ENCODE data around the gene UBE2C.
"Not testable (repeated sequence)": the region's sequence is repeated elsewhere in the genome, so short reads cannot be mapped to it uniquely, and the experiment has no call there.

UBE2C gene

DNA sequence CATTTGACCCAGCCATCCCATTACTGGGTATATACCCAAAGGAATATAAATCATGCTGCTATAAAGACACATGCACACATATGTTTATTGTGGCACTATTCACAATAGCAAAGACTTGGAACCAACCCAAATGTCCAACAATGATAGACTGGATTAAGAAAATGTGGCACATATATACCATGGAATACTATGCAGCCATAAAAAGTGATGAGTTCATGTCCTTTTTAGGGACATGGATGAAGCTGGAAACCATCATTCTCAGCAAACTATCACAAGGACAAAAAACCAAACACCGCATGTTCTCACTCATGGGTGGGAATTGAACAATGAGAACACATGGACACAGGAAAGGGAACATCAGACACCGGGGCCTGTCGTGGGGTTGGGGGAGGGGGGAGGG lies 14.5 kb upstream of the UBE2C start:
- not testable (repeated sequence) for DNase-seq (ENCODE audit: low read depth, low spot score)

DNA sequence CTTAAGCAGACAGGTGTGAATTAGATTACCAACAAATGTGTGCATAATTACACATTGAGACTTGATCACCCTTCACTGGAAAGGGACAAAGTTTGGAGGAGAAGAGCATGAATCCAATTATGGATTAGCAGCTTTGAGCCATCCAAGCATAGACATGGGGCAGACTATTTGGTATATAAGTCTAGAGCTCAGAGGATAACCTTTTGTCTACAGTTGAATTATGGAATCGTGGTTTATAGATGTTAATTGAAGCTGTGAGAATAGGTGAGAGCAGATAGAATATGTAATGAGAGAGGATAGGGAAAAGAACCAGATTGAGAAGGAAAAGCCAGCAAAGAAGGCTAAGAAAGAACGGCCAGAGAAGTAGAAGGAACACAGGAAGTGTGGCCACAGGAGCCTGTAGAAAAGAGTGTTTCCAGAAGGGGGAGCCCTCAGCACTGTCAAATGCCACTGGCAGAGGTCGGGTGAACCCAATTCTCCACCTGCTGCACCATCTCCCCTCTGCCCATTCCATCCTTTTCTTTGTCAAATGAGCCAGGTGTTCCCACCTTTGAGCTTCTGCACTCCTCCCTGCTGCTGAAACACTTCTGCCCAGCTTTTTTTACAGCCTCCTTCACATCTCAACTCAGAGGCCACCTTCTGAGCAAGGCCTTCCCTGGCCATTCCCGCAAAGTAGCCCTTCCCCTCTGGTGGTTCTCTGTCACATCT lies 13.4 kb upstream of the UBE2C start:
- DNase-seq (ENCODE audit: low read depth, low spot score) = peak; percentile 25

DNA sequence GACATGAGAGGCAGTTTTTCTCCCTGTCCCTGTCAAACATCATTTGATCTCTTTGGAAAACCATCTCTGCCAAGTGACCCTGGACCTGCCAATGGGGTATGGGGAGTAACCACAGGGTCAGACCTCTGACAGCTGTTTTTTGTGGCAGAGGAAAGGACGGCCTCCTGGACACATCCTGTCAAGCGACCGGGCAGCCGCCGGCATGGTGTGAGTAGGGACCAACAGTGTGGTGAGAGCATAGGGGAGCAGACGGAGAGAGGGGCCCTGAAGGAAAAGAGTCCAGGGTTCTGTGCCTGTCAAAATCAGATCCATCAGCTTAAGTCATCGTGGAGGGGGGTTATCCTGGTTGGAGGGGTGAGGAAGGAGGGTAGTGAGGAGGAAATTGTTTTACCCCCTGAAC lies 10.6 kb upstream of the UBE2C start:
- DNase-seq (ENCODE audit: low read depth, low spot score) = no peak

DNA sequence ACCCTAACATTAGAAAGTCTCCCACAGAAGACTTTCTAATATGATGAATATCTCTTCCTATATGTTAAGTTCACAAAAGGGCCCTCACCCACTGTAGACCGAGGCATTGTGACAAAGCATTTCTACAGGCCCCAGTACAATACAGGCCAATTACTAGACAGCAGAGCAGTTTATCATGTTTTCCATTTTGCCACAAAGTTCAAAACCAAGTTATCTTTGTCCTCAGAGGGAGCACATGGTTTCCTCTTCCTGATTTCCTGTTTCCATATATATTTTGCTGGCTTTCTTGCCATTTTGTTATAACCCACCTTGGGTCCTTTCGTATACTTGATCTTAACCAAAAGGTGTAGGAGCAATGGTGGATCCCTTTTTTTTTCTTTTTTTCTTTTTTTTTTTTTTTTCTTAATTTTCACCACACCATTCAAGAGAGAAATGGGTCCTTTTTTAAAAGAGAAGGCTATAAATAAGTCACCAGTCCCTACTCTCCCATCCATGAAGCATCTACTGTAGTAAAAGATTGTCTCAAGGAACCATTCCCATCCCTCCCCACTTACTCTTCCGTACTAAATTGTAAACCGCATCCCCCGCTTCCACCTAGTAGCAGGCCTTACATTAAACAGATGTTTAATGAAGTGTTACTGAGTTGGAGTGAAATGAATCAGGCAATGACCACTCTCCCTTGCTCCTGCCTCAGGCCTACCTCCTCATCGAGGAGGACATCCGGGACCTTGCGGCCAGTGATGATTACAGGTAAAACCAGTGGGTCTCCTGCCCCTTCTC lies 2.1 kb upstream of the UBE2C start:
- no peak for DNase-seq (ENCODE audit: low read depth, low spot score)

DNA sequence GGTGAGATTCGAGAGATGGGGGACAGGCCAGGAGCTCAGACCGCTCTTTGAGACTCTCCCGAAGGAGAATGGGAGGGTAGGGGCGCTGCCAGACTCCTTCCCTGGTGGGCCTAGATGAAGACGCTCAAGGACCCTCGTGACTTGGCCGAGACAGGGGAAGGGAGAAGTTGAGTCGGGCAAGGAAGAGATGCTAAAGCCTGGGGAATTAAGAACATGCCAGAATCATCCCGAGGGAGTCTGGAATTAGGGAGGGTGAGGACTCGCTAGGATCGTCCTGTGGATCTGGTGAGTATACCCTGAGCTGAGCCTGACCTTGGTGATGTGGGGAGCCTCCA lies 529 bp downstream of the UBE2C start:
- DNase-seq (ENCODE audit: low read depth, low spot score) = no peak

DNA sequence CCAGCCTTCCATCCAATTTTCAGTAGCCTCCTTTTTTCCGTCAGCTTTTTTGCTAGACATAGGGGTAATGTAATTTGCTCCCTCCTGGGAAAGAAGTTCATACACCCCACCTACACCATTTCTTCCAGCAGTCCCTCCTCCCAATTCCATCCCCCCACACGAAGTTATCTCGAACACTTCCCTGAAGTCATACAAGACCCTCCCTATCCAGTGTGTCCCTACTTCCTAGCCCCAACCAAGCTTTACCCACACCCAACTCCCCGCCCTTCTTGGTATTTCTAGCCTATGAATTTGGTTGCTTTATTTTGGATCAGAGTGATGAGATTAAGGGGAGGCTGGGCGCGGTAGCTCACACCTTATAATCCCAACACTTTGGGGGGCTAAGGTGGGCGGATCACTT lies 1.0 kb downstream of the UBE2C start:
- DNase-seq (ENCODE audit: low read depth, low spot score) = no peak

DNA sequence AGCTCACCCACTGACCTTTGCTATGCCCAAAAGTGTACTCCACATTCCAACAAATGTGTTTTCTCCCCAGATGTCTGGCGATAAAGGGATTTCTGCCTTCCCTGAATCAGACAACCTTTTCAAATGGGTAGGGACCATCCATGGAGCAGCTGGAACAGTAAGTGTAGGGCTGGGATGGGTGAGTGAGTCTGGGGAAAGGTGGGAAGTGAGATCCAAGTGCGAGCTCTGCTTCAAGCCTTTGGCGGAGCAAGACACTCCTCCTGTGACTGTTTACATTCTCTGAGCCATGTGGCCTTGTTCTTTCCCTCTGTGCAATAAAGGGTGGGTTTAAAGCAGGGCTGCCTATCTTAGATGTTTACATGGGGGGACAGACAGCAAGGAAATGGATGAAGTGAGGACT lies 1.9 kb downstream of the UBE2C start:
- no peak for DNase-seq (ENCODE audit: low read depth, low spot score)

DNA sequence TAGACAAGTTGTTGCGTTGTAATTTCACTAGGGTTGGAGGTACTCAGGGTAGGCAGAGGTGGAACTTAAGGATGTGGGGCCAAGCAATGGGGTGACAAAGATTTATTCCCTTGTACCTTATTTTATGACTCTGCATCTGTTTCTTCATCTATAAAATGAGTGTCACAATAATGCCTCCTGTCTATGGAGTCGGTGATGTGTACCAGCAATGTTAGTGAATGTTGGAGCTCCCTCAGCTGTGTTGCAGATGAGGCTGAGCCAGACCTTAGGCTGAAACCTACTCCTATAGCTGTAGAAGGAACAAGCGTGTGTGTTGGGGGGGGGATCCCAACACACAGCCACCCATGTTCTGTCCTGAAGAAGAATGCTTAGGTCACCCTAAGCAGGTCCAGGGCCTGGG lies 4.5 kb downstream of the UBE2C start:
- DNase-seq (ENCODE audit: low read depth, low spot score) = no peak

DNA sequence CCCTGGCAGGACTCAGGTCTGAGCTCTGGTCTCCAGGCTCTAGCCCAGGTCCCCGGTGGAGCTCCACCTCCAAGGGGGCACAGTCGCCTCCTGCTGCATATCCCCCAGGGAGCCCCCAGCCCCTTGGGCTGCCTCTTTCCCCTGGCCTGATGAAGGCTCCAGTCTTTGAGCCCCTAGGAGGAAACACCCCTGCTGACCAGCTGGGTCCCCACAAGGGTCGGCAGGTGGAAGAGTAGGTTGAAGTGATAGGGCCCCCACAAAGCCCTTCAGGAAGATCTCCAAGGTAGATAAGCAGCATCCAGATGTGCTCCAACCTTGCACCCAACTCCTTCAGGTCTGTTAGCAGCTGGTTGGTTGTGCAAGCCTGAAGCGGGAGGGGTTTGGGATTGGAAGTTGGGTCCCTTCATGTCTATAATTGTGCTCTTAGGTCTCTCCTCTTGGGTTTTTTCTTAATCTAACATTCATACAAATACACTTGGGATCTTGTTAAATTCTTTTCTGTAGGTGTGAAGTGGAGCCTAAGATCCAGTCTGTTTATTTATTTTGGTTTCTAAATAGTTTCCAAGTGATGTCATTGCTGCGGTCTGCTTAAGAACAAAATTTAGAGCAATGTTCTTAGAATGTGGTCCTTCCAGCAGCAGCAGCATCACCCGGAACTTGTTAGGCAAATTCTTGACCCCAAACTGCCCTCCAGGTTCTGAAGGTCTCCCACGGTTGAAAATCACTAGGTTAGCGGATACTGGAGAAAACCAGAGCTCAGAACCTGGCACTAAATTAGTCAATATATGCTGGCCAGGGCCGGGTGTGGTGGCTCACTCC lies 5.1 kb downstream of the UBE2C start:
- DNase-seq (ENCODE audit: low read depth, low spot score) = no peak

DNA sequence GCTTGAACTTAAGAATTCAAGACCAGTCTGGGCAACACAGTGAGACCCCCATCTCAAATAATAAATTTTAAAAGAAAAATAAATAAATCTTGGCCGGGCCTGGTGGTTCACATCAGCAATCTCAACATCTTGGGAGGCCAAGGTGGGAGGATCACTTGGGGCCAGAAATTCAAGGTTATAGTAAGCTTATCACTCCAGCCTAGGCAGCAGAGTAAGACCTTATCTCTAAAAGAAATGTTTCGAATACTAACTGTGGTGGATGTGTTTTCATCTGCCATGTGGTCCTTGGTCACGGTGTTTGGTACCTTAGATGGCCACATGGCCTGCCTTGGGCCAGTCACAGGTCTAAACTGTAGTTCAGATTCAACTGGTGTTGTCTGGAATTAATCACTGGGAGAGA lies 5.8 kb downstream of the UBE2C start:
- DNase-seq (ENCODE audit: low read depth, low spot score) = no peak

DNA sequence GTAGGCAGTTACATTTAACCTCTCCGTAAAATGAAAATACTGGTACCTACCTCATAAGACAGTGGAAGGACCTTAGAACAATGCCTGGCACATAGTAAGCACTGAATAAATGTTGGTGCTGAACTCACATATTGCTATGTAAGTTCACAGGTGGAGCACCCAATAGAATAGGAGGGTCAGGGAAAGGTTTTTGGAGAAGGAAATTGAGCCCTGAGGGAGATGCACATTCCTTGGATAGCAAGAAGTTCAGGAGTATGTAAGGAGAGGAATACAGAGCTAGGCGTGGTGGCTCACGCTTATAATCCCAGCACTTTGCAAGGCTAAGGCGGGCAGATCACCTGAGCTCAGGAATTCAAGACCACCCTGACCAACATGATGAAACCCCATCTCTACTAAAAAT lies 7.0 kb downstream of the UBE2C start:
- no peak for DNase-seq (ENCODE audit: low read depth, low spot score)

DNA sequence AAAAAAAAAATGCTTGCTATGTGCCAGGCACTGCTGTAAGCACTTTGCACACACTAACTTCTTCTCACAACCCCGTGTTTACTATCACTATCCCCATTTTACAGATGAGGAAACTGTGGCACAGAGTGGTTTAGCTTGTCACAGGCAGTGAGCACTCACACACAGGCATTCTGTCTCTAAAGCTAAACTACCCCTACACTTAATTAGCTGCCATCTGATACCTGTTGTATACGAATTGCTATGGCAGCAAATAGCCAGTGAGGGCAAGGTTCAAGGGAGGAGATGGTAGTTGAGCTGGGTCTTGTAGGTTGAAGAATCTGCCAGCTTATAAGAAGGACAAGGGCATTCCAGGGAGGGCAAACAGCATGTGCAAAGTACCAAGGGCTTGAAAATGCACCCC lies 9.5 kb downstream of the UBE2C start:
- DNase-seq (ENCODE audit: low read depth, low spot score) = no peak

DNA sequence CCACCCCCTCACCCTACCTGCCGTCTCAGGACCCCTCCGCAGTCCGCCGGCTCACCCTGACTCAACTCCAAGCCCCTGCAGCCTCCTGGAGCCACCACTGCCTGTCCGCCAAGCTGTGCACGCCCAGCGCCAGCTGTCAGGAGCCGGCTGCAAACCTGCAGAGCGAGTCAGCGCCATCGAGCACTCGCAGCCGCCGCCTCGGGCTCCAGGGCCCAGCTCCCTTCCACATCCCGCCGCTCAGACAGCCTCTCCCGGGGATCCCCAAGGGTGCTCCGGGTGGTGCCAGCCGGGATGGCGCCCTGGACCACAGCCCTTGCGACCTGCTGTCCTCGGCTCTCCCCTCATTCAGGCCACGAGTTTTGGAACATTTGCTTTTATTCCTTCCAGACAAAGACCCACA lies 10.4 kb downstream of the UBE2C start:
- no peak for DNase-seq (ENCODE audit: low read depth, low spot score)

DNA sequence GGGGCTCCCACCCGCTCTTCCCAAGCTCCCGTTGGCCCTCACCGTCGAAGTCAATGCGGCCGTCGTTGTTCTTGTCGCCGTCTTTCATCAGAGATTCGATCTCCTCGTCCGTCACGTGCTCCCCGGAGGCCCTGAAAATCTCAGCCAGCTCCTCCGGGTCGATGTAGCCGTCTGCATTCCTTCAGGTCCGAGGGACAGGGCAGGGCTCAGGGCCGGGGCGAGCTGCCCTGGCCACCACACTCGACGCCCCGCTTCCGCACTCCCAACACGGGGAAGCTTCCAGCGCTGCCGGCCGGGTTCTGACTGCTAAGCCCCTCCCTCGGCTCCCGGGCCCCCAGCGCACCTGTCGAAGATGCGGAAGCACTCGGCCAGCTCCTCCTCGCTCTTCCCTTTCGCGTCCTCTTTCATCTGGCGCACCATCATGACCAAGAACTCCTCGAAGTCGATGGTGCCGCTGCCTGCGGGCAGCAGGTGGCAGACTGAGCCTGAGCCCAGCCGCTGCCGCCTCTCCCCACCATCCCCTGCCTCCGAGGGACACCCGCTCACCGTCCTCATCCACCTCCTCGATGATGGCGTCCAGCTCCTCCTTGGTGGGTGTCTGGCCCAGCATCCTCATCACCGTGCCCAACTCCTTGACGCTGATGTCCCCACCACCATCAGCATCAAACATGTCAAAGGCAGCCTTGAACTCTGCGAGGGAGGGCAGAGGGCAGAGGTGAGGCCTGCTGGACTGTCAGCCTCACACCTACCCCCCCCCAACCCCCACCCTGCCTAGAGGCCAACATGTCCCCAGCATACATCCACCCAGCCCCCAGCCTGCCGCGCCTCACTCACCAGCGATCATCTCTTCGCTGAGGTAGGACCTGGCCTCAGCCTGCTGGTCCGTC lies 11.7 kb downstream of the UBE2C start:
- DNase-seq (ENCODE audit: low read depth, low spot score) = peak; percentile 11

DNA sequence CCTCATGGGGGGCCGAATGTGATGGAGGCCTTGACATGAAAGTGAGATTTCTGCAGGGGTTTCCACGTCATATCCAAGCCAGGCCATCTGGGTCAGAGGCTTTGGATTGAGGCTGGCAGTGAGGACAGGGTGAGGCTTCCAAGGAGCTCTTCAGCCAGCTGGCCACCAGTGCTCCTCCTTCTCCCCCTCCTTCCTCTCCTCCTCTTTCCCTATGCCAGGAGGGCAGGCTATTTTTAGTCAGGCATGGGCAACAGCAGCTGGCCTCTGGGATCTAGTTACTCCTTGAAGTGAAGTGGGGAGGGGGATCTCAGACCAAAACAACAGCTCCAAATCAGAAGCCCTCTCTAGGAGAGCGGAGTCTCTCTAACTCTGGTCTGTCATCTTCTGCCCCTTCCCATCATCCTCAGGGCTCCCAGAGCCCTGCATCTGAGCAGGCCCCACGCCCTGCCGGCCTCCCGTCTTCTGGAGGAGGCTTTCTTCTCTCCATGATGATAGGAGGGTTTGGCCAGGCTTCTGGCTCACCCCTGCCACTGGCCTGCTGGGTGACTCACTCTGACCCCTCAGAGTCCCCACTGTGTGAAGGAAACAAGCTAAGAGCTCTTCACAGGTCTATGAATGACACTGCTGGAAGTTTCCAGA lies 14.1 kb downstream of the UBE2C start:
- no peak for DNase-seq (ENCODE audit: low read depth, low spot score)

DNA sequence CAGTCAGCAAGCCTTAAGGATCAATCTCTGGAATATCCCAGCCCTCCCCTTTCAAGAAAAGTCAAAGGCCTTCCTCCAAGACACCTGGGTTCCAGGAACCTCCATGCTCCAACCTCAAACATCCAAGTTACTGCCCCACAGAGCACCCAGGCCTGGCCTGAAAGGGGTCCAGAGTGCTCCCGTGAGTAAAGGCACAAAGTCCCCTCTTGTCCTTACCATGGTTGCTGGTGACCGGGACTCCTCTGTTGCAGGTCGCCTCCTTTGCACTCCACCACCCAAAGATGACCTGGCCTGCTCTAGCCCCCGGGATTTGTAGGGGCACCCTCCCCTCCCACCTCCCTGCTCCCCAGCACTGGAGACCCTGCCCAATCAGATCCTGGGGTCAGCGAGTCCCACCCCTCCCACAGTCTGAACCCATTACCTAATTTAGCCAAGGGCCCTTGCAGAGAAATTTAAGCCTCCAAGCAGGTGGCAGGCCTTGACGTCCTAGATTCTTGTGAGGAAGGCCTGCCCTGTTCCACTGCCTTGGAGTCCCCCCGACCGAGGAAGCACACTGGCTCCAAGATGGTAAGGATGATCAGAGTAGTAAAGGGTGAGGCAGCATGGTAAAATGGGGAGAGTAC lies 14.7 kb downstream of the UBE2C start, which contains the start of gene TNNC2:
Gene TNNC2, minus strand, starts transcription at position 283 of the 623 bp plus-strand sequence. Its CDS starts 64 bp downstream, at position 219.
- DNase-seq (ENCODE audit: low read depth, low spot score) = no peak

DNA sequence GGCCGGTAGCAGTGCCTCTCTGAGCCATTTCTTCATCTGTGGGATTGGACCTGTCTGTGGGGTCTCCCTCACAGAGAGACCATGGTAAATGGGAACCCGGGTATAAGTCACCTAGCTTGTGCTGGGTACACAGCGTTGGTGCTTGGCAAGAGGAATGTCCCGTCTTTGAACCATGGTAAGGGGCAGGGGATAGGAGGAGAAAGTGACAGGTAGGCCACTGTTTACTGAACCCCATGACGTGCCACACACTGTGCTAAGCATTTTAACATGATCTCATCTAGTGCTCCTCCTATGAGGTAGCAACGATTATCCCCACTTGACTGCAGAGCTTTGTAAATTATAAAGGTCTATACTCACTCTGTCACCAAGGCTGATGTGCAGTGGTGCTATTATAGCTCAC lies 15.3 kb downstream of the UBE2C start:
- no peak for DNase-seq (ENCODE audit: low read depth, low spot score)

DNA sequence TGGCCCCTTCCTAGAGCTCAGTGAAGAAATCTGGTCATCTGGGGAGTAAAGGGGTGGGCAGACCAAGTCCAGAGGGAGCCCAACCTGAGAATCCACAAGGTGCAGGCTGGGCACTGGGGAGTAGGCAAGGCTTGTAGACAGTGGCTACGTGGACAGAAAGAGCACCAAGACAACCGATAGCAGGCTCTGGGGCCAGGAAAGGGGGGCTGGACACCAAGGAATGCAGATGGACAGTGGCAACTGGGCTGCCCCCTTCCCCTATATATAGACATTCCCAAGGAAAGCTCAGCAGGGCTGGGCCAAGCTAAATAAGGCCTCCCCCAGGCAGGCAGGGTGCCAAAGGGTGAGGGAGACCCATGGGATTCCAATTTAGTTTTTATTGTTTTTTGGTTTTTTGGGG lies 16.1 kb downstream of the UBE2C start:
- DNase-seq (ENCODE audit: low read depth, low spot score) = no peak

DNA sequence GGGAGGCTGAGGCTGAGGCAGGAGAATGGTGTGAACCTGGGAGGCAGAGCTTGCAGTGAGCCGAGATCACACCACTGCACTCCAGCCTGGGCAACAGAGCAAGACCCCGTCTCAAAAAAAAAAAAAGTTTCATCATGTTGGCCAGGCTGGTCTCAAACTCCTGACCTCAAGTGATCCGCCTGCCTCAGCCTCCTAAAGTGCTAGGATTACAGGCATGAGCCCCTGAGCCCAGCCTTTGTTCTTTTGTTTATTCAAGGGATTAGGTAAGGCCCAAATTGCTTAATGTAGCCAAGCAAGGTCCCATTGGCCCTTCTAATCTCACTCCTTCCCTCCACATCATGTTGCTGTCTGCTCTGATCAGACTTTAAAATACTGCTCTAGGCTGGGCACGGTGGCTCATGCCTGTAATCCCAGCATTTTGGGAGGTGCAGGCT lies 17.2 kb downstream of the UBE2C start:
- DNase-seq (ENCODE audit: low read depth, low spot score) = not testable (repeated sequence)

DNA sequence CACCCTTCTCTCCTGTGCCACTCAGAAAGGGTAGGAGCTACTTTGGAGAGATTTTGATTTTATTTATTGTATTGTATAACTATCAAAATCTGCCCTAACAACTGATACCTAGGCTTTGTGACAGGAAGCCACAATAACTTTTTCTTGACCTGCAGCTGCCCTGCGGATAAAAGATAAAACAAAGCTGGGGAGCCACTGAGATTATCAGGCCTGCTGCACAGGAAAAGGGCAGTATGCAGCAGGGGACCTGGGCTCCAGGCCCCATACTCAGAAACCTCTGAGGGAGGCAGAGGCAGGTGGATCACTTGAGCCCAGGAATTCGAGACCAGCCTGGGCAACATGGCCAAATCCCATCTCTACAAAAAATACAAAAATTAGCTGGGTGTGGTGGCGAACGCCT lies 20.2 kb downstream of the UBE2C start:
- DNase-seq (ENCODE audit: low read depth, low spot score) = no peak
